ENCODE results near the gene HOOK2.

Gene HOOK2

DNA sequence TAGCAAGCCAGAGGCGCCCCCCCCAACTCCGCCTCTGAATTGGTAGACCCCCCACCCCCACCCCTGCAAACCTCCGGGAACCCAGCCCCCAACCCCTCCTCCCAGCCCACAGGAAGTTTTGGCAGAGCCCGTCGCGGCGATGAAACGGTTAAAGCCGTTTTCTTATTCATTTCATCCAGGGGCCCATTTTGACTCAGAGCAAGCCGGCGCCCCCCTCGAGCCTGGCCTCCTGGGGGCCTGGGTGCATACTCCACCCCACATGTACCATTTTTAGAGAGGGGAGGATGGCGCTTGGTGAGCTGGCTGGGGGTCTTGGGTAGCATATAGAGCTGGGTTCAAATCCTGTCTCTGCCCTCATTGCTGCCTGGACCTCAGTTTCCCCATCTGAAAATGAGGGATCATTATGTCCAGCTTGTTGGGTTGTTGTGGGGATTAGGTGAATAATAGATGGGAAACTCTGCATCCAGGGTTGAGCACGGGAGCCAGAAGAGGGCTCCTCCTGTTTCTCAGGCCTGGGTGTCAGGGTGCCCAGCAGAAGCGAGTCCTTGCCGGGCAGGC lies 8.0 kb upstream of the HOOK2 start:
- peak; percentile 41 for ATAC-seq
- no peak for DNase-seq

DNA sequence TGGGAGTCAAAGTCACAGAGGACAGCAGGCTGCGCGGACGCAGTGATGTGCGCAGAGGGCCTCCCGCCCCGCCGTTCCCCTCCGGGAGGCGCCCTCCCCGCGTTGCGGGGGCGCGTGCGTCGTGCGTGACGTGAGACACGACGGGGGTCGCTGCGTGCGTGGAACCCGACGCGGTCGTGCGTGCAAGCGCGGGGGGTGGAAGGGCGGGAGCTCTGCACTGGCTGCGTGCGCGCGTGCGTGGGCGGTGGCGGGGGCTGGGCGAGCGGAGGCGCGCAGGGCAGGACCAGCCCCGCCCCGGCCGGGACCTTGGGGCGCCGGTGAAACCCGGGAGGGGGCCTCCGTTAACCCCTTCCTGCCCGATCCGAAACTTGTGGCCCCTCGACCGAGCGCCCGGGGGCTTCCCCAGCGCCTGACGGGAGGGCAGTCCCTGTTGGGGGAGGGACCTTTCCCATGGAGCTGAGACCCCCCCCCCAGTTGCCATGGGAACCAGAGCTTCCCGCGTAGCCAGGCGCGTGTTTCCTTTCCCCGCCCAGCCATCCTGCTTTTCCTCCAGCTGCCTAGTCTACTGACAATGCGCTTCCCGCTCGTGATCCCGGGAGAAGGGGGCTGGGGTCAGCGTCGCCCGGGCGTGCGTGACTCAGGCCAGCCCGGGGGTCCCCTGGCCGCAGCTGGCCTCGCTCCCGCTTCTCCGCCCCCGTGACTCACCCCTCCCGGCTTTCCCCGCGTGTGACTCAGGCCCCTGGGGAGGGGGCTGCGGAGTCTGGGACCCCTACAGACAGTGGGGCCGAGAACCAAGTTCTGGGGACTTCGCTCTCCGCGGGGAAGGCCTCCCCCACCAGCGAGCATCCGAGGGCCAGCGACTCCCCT lies 7.3 kb upstream of the HOOK2 start:
- ATAC-seq: peak; percentile 44
- DNase-seq: peak; percentile 96

DNA sequence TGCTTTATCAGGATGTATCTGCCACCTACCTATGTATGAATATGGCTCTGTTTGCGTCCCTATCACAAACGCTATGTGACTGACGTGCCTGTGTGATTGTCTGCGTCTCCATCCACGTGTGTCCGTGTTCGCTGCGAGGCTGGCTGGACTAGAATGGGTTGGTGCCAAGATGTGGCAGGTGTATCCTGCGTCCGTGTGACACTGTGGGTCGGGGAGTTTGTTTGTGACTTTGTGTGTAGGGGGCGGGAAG lies 6.7 kb upstream of the HOOK2 start:
- ATAC-seq (no peak), DNase-seq (no peak)

DNA sequence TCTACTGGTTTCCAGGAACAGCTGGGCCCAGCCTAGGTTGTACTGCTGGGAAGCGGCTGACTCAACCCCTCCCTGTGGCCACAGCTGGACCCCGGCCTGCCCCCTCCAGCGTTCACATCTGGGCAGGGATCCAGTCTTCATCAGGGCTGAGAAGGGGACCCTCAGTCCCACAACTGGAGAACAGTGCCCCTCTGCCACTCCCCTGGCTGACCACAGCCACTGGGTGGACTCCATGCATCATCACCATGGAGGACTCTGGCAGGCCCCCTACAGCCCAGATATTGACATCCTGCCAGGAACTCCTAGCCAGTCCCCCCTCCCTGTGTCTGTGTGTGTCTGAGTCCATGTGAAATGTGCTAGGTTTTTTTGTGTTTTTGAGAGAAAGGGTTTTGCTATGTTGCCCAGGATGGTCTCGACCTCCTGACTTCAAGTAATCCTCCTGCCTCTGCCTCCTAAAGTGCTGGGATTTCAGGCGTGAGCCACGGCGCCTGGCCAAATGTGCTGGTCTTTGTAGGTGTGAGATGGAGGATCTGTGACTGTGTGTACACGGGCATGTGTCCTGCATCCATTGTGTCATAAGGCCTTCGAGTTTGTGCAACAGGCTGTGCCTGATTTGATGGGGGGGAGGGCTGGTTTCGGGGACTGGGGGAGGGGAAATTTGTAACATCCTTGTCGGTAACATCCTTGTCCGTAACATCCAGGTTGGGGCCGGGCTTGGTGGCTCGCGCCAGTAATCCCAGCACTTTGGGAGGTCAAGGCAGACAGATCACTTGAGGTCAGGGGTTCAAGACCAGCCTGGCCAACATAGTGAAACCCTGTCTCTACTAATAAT lies 4.0 kb upstream of the HOOK2 start:
- no peak for ATAC-seq
- DNase-seq: peak; percentile 38

DNA sequence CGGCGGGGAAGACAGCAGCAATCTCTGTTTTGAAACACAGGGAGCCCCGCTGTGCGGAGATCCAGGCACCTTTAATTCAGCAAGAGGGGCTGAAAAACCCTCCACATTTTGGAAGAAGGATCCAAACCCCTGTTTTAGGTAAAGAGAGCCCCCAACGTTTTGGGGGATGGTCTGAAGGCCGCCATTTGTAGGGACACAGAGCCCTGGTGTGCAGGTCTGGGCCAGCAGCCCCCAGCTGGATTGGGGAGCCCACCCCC lies 3.5 kb upstream of the HOOK2 start:
- ATAC-seq (no peak), DNase-seq (no peak)

DNA sequence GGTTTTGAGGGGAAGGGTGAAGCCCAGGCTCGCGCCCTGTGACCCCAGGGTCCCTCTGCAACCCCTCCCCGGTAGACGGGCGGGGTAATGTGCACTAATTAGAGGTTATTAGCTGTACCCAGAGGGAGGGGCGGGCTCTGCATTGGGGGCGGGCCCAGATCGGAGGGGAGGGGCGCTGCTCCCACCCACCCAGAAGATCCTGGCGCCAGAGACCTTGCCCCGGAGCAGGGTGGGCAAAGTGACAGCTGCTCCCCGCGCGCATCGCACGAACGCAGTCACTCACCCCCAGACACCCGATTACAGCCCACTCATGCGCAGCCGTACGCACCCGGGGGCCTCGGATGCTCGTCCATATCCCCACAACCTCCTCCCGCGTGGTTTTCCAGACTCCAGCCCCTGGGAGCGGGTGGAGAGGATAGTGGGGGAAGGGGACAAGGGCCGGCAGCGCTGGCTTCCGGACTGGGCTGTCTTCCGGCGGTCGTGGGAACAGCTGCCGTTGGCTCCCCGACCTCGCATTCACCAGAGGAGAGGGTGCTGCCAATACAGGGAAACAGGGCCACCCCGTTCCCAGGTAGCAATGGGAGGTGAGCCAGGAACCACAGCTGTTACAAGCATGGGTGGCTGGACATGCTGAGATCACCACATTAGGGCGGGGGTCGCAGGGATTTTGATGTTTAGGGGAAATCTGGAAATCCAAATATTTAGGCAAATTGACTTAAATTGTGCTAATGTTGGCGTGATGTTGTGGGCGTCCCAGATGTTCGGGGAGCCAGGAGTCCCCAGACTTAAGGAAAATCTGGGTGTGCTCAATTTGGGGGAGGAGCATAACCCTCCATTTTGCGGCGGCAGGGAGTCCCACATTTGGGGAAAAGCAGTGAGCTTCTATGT lies 2.9 kb upstream of the HOOK2 start:
- DNase-seq (peak; percentile 66), ATAC-seq (no peak)

DNA sequence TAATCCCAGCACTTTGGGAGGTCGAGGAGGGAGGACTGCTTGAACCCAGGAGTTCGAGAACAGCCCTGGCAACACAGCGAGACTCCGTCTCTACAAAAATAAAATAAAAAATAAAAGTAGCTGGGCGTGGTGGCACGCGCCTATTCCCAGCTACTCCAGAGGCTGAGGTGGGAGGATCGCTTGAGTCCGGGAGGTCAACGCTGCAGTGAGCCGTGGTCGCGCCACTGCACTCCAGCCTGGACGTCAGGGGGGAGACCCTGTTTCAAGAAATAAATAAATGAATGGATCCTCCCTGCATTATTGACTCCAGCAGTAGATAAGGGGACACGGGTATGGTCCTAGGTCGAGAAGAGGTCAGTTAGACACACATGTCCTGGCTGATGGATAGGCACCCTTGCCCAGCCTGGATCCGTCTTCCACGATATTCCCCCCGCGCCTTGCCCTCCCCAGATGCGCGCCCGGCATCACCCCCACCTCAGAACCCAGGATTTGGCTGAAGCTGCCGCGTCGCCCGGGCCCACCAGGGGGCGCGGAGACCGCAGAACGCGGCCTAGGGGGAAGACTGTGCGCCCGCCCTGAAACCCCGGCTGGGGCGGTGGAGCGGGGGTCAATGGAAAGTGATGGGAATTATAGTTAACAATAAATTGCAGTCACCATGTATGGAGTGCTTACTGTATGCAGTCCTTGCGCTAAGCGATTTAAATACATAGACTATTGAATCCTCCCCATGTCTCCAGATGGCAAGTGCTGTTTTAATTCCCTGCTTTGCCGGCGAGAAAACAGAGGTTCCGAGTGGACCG lies 2.1 kb upstream of the HOOK2 start:
- DNase-seq: peak; percentile 93
- peak; percentile 48 for ATAC-seq

DNA sequence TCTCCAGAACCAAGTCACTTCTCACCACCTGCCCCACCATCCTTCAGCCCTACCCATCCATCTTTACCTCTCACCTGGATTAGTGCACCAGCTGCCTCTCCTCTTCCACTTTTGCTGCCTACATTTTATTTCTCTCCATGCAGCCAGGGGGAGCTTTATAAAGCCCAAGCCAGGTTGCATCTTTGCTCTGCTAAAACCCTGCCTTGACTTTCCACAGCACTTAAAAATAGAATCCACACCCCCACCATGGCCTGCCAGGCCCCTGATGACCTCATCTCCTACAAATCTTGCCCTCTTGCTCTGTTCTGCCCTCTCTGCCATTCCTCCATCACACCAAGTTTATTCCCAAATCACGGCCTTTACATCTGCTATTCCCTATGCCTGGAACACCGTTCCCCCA lies 1.8 kb downstream of the HOOK2 start:
- DNase-seq (no peak), ATAC-seq (no peak)

DNA sequence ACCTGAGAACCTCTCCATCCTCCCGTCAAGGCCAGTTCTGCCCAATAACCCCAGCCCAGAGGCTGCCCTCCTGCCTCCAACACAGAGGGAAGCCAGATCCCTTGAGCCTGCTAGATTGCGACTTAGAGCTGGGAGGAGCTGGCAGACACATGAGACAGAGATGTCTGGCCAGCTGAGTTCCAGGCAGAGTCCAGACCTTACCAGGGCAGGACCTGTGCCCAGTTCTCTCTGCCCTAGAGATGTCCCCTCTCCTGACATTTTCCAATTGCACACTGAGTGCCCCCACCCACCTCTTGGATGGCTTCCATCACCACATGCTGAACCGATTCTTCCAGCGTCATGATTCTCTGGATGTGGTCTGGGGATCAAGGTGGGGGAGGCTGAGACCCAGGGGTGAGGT lies 3.0 kb downstream of the HOOK2 start:
- no peak for ATAC-seq
- no peak for DNase-seq

DNA sequence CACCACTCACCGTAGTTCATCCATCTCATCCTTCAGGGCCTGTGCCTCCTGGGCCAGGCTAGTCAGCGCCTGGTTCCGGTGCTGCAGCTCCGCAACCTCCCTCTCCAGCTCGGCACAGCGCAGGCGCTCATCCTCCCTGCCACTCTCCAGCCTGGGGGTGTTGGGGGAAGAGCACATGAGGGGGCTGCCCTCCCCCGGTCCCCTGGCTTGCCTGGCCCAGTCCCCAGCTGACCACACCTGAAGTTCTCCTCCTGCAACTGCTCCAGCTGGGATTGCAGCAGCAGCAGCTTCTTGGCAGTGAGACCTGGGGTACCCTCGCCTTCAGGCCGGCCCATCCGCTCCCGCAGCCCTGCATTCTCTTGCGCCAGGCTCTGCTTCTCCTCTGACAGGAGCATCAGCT lies 4.4 kb downstream of the HOOK2 start:
- DNase-seq (no peak), ATAC-seq (no peak)

DNA sequence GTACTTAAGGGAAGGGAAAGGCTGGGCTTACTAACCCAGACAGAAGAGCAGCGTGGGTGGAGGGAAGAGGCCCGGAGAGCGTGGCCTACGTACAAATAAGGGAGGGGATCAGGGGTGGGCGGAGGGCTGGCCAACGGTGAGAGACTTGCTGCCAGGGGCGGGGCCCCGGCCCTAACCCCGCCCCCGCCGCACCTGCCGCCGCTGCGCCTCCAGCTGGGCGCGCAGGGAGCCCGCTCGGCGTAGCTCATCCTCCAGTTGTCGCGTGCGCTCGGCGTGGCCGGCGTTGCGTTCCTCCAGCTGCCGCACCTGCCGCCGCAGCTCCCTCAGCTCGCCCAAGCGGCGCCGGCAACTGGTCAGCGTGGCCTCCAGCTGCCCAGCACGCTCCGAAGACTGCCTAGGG lies 5.7 kb downstream of the HOOK2 start:
- DNase-seq: peak; percentile 55
- peak; percentile 53 for ATAC-seq

DNA sequence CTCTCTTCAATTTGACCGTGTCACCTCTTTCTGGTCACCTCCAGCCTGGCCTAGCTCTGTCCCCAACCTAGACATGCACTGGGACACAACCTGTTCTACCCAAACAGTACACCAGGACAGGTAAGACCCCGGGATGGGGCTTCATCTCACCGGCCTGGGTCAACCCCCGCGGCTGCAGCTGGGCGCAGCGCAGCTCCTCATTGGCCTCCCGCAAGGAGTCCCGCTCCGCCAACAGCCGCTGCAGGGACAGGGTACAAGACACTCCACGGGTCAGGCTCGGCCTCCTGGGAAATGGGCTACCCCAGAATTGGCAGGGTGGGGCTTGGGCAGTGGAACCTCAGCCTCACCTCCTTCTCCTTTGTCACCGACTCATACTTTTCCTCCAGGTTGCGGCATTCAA lies 7.7 kb downstream of the HOOK2 start:
- ATAC-seq: no peak

DNA sequence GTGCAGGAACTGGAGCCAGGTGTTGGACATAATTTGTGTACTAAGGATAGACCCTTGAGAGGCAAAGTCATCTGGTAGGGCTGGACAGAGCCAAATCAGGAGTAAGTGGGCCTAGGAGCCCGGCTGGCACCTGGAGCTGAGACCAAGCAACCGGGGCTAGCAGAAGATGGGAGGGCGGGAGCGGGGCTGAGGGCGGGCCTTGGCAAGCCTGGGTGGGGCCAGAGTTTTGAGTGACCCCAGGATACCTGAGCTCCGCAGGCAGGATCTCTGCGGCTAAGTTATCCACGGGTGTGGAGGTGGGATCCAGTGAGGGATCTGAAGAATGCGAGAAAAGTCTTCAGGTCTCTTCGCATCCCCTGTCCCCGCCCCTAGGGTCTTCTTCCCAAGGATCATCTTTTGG lies 8.2 kb downstream of the HOOK2 start:
- ATAC-seq (no peak), DNase-seq (no peak)

More for the DNA sequence above, 7.7 kb downstream of the HOOK2 start:
- no peak for DNase-seq

DNA sequence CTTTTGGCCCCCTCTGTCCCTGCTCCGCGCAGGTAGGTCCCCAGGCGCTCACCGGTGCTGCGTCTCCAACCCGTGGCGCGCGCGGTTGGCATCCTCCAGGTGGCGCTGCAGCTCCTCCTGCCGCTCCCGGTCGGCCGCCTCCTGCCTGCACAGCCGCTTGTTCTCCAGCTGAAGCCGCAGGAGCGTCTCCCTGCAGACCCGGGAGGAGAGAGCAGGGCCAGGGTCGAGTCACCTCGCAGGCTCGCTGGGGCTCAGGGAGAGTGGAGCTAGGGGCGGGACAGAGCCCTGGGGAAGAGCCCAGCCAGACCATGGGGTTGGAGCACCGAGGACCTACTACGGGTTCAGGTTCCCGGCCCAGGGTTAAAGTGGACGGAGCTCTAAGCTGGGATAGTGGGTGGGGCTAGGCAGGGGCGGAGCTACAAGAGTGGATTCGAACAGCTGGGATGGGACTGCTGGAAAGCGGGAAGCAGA lies 9.3 kb downstream of the HOOK2 start:
- no peak for DNase-seq

DNA sequence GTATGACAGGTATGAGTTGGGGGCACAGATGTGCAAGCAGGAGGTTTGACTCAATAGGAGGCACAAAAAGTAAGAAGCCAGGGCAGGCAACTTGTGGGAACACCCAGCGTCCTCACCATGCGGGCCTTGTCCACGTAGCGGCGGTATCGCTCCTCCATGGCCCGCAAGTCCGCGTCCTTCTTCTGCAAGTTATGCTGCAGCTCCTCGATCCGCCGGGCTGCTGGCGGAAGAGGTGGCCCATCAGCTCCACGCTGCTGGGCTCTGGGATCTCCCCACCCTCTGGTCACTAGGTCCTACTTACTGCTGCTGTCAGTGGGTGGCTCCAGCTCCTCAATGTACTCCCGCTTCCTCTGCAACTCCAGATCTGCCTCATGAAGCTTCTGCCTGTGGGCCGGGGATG lies 10.7 kb downstream of the HOOK2 start:
- ATAC-seq (no peak), DNase-seq (no peak)

More for the DNA sequence above, 9.3 kb downstream of the HOOK2 start:
- ATAC-seq: no peak

DNA sequence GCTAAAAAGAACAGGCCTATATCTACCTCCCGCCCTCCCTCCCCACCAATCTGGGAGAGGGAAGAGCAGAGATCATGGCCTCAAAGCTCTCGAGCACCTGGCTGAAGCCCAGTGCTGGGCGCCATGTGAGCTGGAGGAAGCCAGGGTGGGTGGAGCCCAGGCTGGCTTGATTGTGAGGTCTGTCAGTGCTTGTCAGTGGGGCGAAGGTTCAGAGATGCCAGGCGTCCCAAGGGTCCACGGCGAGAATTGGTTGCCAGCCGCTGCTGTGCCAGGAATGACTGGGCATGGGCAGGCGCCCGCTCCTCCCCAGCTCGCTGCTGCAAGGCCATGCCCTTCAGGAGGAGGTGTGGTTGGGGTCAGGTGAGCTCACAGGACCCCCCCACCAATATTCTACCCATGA lies 12.3 kb downstream of the HOOK2 start:
- ATAC-seq (no peak), DNase-seq (no peak)

DNA sequence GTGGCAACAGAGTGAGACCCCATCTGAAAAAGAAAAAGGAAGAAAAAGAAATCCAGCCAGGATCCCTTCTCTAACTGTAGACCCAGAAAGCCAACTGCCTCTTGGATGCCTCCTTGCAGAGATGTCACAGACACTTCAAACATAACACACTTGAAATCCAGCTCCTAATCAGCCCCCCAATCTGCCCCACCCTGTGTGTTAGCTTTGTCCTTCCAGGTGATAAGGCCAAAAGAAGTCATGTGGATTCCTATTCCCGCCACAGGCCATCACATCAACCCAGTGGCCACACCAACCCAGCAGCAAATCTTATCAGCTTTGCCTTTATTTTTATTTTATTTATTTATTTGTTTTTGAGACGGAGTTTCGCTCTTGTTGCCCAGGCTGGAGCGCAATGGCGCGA lies 15.7 kb downstream of the HOOK2 start:
- ATAC-seq (no peak), DNase-seq (no peak)

DNA sequence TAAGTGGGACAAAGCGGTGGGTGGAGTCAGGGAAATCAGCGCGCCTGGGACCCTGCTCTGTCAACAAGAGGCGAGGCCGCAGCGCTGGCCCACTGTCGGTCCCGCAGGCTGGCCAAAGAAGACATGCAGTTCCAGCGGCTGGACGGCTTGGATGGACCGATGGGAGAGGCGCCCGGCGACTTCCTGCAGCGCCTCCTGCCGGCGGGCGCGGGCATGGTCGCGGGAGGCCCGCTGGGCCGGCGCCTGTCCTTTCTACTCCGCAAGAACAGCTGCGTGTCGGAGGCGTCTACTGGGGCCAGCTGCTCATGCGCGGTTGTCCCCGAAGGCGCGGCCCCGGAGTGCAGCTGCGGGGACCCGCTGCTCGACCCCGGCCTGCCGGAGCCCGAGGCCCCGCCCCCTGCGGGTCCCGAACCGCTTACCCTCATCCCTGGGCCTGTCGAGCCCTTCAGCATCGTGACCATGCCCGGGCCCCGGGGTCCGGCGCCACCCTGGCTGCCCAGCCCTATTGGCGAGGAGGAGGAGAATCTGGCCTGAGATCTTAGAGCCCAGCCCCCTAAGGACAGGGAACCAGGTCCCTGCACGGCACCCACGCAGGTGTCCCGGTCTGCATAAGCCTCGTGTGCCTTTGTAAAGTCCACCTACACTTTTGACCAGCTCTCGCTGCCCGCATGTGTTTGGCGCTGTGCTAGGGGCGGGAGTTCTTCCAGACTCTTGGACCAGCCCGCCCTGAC lies 17.6 kb downstream of the HOOK2 start:
- DNase-seq: peak; percentile 81
- peak; percentile 77 for ATAC-seq

DNA sequence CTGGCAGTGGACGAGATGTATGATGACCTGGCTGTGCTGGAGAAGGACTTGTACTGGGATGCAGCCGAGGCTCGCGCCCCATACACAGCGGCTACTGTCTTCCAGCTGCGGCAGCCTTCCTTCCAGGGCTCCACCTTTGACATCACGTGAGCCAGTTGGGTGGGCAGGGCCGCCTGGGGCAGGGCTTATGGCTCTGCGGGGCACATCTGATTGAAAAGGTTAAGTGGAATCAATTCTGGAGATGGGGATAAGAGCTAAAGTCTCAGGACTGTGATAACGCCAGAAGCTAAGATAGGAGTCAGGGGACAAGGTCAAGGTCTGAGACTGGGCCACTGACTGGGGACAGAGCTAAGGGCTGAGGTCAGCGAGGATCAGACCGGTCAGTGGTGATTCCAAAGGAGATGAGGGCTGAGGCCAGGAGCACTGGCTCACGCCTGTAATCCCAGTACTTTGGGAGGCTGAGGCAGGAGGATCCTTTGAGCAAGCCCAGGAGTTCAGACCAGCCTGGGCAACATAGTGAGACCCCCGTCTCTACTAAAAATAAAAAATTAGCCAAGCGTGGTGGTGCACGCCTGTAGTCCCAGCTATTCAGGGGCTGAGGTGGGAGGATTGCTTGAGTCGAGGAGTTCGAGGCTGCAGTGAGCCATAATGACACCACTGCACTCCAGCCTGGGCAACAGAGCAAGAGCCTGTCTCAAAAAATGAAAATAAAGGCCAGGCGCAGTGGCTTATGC lies 19.0 kb downstream of the HOOK2 start:
- ATAC-seq: no peak
- no peak for DNase-seq

DNA sequence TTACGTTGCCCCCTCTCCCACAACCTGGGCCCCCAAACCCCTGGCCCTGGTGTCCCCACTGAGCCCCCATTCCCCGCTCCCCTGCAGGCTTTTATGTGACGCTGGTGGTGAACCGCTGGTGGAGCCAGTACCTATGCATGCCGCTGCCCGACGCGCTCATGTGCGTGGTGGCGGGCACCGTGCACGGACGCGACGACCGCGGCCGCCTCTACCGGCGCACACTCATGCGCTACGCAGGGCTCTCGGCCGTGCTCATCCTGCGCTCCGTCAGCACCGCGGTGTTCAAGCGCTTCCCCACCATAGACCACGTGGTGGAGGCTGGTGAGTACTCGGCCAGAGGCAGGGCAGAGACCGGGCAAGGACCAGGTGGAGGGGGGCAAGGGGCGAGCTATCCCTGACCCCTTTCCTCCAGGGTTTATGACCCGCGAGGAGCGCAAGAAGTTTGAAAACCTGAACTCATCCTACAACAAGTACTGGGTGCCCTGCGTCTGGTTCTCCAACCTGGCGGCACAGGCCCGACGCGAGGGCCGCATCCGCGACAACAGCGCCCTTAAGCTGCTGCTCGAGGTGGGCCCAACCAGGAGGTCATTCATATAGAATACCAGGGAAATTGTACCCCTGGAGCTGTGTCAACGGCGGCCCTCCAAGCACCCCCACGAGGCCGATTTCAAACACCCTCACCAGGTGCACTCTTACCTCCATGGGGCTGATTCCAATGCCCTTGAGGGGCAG lies 20.7 kb downstream of the HOOK2 start:
- ATAC-seq (no peak), DNase-seq (no peak)

Measured in stimulated activated naive CD8-positive, alpha-beta T cell treated with anti-CD3 and anti-CD28 coated beads, Interleukin-15, Interleukin-2, amounts not matched to agents 100 U/mL and 50 U/mL, for 24 hours (primary cell).